ENCODE data around the gene IGFBP2.

The IGFBP2 gene

DNA sequence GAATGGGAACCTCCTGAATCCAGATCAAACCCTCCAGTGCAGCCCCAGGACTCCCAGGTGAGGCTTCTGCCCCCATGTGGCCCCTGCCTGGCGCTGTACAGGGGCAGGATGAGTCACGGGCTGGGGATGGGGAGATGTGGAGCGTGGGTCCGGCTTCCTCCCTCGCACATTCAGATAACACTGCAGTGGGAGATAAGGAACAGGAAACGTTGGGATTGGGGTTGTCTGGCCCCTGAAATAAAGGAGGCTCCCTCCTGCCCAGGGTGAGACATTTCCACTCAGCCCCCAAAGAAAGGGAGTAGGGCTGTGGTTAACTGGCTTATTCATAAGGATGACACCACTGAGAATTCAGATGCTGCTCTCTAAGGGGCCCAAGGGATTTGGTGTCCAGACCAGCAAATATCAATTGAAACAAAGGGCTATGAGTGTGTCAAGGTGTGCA is 31.4 kb downstream of the IGFBP2 start:
- DNase-seq: no peak

DNA sequence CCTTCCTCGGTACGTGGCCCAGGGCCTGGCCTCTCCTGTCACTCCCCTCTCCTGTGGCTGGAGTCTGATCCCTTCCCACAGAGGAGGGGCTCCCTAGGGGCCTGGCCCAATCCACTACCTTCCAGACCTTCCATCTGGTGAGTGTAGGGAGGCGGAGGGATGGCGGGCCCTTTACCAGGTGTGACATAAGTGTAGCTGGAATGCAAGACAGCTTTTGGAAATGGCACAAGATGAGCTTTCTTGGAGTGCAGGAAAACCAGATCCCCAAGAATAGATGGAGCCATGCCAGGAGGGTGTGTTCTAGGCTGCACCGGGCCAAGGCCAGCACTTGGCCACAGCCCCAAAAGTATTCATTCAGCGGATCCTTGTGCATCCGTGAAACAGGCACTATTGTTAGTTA is 32.0 kb downstream of the IGFBP2 start:
- DNase-seq: no peak

DNA sequence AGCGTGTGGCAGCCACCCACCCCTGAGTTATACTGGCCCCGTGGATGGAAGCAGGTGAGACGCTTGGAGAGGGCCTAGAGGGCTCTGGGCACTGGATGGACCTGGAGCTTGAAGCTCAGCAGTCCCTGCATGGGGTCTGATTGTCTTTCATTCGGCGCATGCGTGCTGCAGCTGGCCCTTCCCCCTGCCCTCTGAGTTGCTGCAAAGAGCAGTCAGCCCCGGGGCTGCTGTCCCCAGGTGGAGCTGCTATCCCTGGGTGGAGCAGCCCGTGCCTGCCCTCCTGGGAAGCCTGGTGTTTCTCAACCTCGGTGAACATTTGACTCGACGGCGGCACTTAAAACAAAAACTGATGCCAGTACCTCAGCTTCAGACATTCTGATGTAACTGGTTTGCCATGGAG is 32.5 kb downstream of the IGFBP2 start:
- DNase-seq: no peak

DNA sequence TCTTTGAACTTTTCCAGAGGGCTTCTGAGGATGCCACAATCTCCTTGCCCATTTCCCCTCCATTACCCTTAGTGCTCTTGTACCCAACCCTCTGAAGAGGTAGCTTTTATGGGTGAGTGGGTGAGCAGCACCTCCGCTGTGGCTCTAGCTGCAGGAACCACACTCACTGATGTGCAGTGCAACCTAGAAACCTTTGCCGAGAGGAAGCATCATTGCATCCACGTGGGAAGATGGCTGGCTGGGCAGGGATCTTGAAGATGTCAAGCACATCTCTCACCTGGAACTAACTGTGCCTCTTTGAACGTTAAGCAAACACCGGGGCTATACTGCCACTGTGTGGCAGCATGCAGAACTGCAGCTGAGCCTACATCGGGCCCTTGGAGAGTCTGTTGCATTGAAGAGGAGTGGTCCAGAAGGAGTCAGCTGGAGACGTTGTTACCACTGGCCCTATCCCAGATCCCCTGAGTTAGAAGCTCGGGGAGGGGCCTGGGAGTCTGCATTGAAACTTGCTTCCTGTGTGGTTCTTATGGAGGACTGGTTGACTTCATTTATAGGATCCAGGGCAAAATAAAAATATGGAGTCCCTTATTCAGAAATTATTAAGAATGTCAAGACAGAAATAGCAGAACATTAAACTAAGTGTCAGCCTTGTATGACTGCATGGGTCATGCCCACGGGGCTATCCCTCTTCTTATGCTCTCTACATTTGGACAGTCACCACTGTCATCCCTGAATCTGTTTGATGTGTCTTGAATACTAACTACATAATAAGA is 33.4 kb downstream of the IGFBP2 start:
- DNase-seq: peak; percentile 58

DNA sequence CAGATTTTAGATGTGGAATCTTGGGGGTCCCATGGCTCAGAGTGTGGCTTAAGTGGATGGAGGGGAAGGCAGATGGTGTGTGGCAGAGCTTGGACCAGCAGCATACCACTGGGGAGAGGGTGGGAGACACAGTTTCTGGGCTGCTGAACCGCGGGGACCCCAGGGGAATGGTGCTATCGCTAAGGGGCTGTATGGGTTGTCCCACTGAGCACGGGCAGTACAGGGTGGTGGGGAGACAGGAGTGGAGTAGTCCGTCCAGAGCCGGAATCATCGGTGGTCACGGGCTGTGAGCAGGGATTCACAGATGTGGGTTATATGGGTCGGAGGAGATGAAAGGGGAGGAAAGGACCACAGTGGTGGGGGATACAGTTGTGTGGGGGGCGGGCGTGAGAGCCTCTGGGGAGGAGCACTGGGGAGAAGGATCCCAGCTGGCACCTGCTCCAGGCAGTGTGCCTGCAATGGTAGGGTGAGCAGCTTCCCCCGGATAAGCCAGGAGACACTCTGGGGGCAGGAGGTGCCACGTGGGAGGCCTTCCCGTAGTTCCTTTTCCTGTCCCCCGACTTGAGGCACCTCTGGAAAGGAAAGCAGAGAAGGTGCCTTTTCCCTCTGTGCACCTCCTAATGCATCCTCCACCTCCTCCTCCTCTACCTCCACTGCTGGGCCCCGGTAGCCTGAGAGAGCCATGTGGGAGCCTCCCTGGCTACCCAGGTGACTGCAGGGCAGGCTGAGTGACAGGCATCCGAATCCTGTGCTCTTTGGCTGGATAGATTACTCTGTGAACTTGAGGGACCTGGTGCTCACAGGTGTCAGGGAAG is 37.3 kb downstream of the IGFBP2 start:
- DNase-seq: no peak

DNA sequence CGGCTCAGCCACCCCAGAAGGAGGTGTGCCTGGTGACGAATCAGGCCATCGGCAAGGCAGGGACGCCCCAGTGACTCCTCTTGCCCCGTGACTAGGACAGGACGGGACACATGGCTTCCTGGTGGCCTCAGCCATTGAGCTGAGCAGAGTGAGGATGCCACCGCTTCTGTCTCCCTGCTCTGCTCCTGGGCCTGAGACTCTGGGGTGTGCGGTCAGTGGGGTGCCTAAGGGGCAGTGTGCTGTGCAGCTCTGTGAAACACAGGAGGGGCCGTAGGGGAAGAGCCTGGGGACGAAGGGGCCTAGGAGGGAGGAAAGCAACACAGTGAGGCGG is 37.8 kb downstream of the IGFBP2 start:
- DNase-seq: no peak

DNA sequence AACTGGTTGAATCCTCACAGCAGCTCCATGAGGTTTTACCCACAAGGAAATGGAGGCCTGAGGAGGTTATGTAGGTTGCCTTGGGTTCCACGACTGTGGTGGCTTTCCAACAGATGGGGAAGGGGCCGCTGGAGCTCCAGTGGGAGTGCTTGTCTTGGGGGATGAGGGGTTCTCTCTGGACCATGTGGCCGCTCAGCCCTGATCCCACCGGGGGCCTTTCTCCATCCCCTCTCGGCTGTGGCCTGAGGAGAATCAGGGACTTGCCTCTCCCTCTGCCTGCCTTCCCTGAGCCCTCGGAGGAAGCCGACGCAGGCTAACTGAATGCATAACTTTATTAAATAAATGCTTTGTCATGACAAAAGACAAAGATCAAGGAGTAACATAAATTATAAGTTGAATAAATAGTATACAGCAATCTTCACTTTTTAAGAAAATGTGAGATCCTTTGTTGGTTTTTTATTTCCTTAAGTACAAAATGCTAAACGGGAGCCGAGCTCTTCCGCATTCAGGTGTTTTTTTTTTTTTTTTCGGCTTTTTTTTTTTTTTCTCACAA is 38.6 kb downstream of the IGFBP2 start:
- no peak for DNase-seq

DNA sequence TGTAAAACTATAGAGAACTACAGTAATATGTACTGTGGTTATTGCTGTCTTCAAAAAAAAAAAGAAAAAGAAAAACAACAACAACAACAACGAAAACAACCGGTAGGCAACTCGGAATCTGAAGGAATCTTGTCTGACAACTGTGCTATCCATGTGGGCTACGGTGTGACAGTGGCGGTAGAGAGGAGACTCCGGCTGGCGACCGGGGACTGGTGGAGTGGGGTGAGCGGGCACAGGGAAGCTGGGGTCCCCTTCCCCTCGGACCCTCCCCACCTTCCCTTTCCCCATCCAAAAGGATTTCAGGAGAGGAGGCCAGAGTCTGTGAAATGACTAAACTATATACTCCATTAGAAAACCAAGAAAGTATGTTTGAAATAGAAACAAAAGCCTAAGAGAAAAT is 39.2 kb downstream of the IGFBP2 start:
- DNase-seq: no peak

DNA sequence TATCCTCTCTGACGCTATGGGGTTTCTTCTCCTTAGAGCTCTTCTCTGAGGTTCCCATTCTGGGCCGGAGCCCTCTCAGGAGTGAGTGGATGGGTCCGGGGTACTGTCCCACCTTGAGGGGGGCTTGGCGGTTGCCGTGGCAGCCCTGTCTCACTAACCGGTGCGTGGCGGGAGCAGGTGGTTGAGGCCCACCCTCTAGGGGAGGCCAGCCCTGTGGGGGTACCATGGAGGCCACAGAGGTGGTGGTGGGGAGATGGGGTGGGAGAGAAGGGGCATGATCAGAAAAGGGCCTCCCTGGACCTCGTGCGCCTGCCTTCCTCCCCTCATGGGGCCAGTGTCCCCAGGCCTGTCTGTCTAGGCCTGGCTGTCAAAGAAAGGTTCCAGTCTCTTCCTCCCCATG is 39.8 kb downstream of the IGFBP2 start:
- DNase-seq: no peak

DNA sequence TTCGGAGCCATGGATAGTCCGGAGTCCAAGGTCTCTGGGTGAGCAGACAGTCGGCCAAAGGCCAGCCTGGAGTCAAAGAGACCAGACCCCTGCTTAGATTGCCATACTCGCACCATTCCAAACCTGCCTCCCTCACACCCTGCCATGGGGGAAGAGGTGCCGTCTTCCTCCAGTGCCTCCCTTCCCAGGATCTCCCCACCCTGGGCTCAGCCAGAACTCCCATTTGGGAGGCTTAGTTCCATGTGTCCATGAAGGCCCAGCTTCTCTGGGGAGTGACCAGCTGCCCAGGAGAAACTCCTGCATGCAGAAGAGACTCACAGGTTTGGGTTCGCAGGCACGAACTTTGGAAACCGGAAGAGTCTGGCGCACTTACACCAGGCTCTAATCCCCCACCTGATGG is 40.4 kb downstream of the IGFBP2 start:
- no peak for DNase-seq

DNA sequence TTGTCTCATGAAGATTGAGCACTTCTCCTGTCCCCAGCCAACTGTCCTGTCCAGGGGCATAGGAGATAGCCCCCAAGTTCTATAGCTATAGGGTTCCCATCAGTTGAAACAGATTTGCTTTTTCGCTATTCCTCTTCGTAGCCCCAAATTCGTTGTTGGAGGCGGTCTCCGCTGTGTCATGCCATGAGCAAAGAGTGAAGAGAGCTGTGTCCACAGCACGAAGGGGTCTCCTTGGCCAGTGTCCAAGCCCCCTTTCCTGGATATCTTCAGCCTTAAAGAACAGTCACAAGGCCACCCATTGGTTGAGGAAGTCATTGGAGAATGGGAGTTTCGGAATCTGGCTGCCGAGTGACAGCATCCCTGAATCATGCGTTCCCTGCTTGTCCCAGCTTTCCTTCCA is 41.2 kb downstream of the IGFBP2 start:
- no peak for DNase-seq

DNA sequence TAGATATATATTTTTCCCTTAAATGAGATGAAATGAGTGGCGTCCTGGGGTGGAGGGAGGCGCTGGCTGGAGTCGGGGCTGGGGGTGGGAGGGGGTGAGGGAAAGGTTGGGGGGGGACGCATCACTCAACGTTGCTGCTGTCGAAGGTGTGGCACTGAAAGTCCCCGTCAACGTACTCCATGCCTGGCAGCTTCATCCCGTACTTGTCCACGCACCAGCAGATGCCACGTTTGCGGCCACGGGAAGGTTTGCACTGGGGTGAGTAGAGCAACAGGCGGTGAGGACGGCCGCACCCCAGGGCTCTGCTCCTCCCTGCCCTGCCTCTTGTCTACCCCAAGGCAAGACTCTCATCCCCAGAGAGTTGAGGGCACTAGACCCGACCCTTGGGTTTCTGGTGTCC is 43.4 kb downstream of the IGFBP2 start:
- no peak for DNase-seq

DNA sequence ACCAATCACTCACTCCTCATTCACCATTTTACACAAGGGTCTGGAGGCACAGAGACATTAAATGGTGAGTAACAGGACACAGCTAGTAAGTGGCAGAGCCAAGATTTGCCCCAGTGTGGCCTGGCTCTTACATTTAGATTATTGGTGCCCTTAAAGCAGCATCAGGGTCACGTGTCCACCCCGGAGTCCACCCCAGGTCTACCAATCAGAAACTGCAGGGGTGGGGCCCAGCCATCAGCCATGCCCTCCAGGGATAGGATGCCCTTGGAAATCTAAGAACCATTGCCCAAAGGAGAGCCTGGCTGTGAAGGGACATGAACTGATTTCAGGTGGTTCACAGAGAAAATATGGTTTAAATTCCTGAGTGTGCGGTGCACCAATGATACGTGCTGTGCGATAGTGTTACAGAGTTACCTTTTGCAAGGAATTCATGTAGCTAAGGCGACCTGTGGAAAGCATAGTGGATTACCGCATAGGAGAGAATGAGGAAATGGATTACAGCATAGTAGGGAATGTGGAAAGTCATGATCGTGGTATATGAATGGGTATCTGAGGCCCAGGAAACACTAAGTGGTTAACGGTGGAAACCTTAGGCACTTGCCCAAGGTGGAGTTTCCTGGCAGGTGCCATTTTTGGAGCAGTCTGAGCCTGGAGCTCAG is 44.3 kb downstream of the IGFBP2 start:
- DNase-seq: no peak

DNA sequence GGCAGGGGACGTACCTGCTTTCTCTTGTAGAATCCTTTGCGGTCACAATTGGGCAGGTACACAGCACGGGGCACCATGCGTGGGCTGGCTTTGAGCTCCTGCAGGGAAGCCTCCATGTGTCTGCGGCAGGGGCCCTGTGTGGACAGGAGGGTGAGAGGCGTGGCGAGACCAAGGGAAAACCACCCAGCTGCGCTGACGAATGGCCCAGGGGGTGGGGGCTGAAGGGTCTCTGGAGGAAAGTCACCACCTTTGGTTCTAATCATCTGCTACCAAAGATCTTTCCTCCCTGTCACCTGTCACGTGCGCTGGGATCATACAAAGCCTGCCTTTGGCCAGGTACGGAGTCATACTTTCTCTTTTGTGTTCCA is 44.9 kb downstream of the IGFBP2 start:
- no peak for DNase-seq

DNA sequence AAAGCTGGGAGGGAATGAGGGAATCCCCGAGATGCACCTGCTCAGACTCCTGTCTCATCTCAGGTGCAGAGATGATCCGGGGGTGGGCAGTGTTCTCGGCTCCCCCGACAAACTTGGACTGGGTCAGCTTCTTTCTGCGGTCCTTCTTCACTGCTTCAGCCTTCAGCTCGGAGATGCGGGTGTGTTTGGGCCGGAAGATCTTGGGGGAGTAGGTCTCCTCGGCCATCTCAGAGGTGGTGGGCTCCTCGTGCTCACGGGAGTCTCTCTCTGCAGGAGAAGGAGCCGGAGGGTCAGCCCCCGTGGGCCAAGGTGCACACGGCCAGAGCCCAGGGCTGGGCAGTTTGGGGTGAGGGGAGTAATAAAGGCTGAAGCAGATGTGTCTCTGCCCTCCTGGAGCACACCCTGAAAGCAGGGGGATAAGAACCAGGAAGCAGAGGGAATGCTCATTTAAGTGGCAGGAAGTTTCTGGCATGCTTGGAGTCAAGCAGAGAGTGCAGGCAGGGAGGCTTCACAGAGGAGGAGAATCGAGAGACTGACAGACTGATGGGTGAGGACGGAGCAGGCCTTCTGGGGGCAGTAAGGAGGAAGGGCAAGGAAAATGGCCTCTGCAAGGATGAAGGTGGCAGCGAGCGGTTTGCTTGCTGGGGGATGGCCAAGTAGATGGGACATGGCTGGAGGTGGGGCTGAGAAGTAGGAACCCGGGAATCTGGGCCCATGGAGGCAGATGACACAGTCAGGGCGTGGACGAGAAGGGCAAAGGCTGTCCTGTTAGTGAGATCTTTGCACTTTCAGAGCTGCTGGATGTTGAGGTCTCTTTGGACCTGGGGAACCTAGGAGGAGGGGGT is 45.8 kb downstream of the IGFBP2 start:
- DNase-seq: no peak

DNA sequence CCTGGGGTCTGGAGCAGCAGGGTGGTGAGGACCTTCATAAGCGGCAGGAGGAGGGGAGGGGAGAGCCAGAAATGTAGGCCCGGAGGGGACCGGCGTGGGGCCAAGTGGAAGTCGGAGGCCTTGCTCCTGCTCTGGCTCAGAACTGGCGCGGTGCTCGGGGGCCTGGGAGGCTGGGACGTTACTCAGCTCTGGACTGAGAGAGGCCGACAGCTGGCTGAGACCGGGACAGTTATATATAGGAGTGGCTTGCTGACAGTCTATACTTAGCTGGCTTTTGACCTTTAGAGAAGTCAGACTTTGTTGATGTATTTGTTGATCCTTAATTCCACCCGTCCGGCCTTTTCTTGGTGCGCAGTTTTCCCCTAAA is 46.4 kb downstream of the IGFBP2 start:
- DNase-seq: no peak

DNA sequence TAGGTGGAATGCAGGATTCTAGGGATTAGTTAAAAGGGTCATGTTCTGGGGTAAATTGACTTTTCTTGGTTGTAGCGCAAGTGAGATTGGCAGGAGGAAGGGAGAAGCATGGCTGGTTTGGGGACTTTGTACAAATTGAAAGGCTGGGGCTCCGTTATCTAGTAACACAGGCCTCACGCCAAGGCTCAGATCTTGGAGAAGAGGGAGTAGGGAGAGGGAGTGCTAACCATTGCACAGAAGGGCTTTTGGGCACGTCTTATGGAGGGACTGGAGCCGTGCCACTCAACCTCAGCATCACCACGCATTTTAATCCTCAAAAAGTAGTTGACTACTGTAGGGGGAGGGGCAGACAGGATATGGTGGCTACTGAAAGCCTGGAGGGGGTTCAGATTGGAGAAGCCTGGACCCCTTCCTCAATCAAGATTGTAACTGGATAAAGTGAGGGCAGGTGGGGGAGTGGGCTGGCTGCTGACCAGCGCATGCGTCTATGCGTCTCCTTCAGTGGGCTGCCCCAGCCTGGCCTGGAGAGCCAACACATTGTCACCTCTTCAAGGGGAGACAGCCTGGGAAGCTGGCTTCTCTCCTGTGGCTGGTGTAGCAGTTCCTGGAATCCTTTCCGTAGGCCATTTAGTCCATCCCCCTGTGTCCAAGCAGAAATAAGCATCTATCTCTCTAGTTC is 47.9 kb downstream of the IGFBP2 start:
- DNase-seq: no peak

DNA sequence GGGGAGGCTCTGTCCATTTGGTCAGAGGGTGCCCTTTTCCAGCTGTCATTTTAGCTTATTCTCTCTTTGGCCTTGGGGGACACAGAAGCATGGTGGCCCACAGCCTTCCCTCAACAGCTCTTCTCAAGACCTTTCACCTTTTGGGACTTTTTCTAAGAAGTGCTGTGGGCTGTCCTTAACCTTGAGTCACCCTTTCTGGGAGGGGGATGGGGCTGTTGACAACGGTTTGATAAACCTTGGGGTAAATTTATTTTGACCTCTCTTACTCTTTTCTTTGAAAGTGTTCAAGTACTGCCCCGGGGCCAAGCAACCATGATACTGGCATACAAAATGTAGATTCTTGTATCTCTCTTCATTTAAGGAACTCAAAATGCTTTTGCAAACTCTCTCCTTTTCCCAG is 48.5 kb downstream of the IGFBP2 start:
- DNase-seq: no peak

DNA sequence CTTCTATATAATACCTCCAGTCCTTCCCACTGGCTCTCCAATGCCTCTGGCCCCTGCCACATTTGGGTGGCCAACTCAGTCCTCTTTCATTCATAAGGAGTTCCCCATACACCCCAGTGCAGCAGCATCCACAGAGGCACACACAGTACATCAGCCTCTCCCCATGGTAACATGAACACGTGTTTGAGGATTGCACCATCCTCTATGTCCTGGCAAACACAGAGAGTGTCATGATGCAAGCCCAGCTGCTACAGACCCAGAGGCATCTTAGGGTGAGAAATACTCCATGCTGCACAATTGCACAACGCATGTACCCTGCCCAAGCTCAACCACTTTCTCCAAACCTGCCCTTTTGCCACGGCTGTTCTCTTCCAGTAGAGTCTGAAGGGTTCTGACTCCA is 50.6 kb downstream of the IGFBP2 start:
- no peak for DNase-seq

DNA sequence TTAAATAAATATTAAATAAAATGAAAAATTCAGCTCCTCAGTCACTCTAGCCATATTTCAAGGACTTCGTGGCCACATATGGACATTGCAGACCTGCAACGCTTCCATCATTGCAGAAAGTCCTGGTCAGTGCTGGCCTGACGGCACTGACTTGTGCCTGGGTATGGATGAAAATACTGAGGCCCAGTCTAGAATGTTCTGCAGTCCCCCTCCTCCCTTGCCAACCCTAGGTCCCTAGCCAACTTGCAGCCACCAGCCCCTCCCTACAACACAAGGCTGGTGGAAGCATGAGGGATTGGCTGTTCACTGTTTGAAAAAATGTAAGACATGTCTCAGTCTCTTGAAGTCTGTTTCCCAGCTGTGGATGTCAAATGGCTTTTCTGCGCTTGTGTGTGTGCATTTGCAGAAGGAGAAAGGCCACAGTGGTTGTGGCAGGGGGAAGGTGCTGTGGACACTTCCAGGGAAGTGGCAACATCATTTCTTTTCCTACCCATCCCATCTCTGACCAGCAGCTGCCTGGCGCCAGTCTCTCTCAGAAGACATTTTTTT is 52.2 kb downstream of the IGFBP2 start:
- no peak for DNase-seq

DNA sequence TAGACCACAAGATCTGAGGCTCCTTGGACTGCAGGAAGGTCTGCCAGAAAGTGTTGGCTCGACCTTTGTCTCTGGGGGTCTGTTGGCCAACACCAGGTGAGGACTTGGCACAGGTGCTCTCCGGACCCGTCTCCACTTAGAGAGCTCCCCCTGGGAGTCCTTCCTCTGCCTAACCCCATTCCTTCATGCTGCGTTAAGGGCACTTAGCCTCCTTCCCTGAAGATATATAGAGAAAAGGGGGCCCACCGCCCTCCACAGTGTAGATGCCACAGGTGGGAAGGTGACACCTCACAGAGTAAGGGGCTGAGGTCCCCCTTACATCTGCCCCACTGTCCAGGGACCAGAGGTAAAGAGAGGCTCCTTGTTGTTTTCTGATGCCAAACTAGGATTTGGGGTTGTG is 53.9 kb downstream of the IGFBP2 start:
- no peak for DNase-seq

DNA sequence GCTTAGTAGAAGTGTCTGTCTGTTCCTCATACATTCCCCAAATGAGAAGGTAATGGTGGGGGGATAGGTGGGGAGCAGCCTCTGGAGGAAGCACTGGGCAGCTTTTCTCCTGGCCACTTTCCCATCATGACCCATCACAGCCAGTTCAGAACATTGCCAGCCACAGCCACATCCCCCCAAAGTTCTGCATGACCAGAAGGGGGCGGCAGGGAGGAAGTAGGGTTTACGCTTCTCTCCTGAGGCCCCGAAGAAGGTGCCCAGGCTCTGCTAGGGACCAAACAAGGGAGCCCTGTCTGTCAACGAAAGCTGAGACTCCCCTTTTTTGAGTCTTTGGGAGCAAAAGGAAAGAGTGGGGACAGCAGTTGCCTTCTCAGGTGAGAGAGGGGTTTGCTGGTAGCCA is 54.4 kb downstream of the IGFBP2 start:
- DNase-seq: no peak
